ENCODE data around the gene HUWE1.

The HUWE1 gene

GRCh38 chrX:53494436-53494835 lies 192.1 kb downstream of the HUWE1 start:
- DNase-seq (ENCODE audit: low spot score): no peak

GRCh38 chrX:53486285-53486684 lies 200.2 kb downstream of the HUWE1 start:
- no peak for DNase-seq (ENCODE audit: low spot score)

- no peak for DNase-seq (ENCODE audit: low spot score)
Observed at GRCh38 chrX:53483838-53484405, 202.6 kb downstream of the HUWE1 start.

- no peak for DNase-seq (ENCODE audit: low spot score)
Observed at GRCh38 chrX:53483416-53483815, 203.1 kb downstream of the HUWE1 start.

Data from RKO (cell line).